Measurements from ENCODE around the gene AHRR. TPM values are rescaled to one million over a fixed set of nuclear protein-coding genes. Genes with fewer than 3 reads are reported as not detected.

The AHRR gene
- total RNA-seq, 1 experiment from 2014 or later, result 2.2 TPM

DNA sequence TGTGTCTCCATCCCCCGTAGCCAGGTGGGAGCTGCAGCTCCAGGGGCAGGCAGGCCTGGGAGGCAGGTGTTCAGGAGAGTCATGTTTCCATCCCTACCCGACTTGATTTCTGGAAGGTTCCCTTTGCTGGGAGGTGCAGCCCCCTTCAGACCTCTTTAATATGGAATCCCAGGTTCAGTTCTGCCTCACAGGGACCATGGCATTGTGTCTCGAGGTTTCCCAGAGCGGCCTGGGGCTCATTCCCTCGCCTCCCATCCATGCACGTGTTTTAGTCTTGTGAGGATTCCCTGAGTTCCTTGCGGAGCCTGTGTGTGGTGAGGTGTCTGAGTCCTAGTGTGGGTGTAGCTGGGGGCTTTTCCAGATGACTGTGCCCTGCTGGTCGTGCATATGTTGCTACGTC lies 16.5 kb upstream of the AHRR start:
- H3K27me3 ChIP-seq (ENCODE audit: insufficient read depth, low read length), result no peaks in the 10 kb centered on the region
- no peak overlapping the region for H3K23ac ChIP-seq (ENCODE audit: insufficient read length, low read depth, low read length)
- H2BK5ac ChIP-seq (ENCODE audit: insufficient read length, low read length), result no peak overlapping the region
- Mint-ChIP-seq H3K4me3 (no peak overlapping the region), H3K27ac (peak overlapping the region in 2 of 3 experiments; percentile 40 to 74; a peak in 2 of 7 replicates), H3K27me3 (ENCODE audit: low read depth) (no peaks in the 10 kb centered on the region), H3K9me3 (no peaks in the 10 kb centered on the region), H3K36me3 (ENCODE audit: insufficient read depth in 1 of 3, low read depth in 3 of 3) (peaks cover 2 to 24% (median 19%) of the 10 kb centered on the region in 3 experiments; a peak in 6 of 7 replicates), H3K4me1 (peaks cover 26 to 39% of the 10 kb centered on the region in 2 experiments)
- no peak overlapping the region for H3K9ac ChIP-seq (ENCODE audit: extremely low read depth, insufficient read length, low read length)
- H4K20me1 ChIP-seq (ENCODE audit: control insufficient read depth, insufficient read depth, insufficient read length), result no peaks in the 10 kb centered on the region
- H3K23me2 ChIP-seq (ENCODE audit: insufficient read length, low read depth, low read length, poor library complexity, severe bottlenecking), result no peaks in the 10 kb centered on the region
- no peak overlapping the region for H4K5ac ChIP-seq (ENCODE audit: insufficient read length, low read depth, low read length)
- WGBS (ENCODE audit: extremely low coverage, insufficient read length, low lambda C conversion rate), result no CpG with 5 or more reads among the region's 9 CpGs
- H2BK15ac ChIP-seq (ENCODE audit: low read depth, low read length), result no peak overlapping the region
- no peak overlapping the region for H3K27ac ChIP-seq (ENCODE audit: insufficient read length, low read depth, low read length)
- H3K4me2 ChIP-seq (ENCODE audit: insufficient read depth, insufficient read length, low read length), result no peak overlapping the region
- no peak overlapping the region for H3T11ph ChIP-seq (ENCODE audit: low read length)
- TF ChIP-seq, protein P1, sequence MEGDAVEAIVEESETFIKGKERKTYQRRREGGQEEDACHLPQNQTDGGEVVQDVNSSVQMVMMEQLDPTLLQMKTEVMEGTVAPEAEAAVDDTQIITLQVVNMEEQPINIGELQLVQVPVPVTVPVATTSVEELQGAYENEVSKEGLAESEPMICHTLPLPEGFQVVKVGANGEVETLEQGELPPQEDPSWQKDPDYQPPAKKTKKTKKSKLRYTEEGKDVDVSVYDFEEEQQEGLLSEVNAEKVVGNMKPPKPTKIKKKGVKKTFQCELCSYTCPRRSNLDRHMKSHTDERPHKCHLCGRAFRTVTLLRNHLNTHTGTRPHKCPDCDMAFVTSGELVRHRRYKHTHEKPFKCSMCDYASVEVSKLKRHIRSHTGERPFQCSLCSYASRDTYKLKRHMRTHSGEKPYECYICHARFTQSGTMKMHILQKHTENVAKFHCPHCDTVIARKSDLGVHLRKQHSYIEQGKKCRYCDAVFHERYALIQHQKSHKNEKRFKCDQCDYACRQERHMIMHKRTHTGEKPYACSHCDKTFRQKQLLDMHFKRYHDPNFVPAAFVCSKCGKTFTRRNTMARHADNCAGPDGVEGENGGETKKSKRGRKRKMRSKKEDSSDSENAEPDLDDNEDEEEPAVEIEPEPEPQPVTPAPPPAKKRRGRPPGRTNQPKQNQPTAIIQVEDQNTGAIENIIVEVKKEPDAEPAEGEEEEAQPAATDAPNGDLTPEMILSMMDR (conservative IDR thresholded peaks at IDR 0.05), result no peak
- no peak overlapping the region for H3K18ac ChIP-seq (ENCODE audit: insufficient read length, low read depth, low read length)
- no peak overlapping the region for H2BK120ac ChIP-seq (ENCODE audit: low read depth, low read length, poor library complexity, severe bottlenecking)
- H2AFZ ChIP-seq (ENCODE audit: low read length), result no peak overlapping the region
- H2BK12ac ChIP-seq (ENCODE audit: insufficient read length, low read depth, low read length), result no peak overlapping the region
- no peak overlapping the region for H3K14ac ChIP-seq (ENCODE audit: insufficient read depth, low read length)
- no peak for DNase-seq
- no peak overlapping the region for H3K4ac ChIP-seq (ENCODE audit: low read depth, low read length)
- no peaks in the 10 kb centered on the region; the same call in 1 of the 2 replicates for H3K4me1 ChIP-seq (ENCODE audit: insufficient read depth, low read length)
- no peaks in the 10 kb centered on the region for H3K9me3 ChIP-seq (ENCODE audit: control insufficient read depth, low read depth, low read length)
- no peak overlapping the region for H4K8ac ChIP-seq (replicated peaks; ENCODE audit: insufficient read length, low read depth, low read length)
- H3K79me2 ChIP-seq (ENCODE audit: insufficient read depth, low read length), result no peaks in the 10 kb centered on the region; the same call in 1 of the 2 replicates
- no peak overlapping the region for H2AK5ac ChIP-seq (ENCODE audit: insufficient read length, low read length)
- no peak overlapping the region for H3K56ac ChIP-seq (ENCODE audit: insufficient read length, low read depth, low read length)
- no peak overlapping the region for H4K91ac ChIP-seq (ENCODE audit: insufficient read length, low read depth, low read length)
- H3K79me1 ChIP-seq (ENCODE audit: insufficient read depth, low read depth, low read length, poor library complexity, severe bottlenecking), result no peaks in the 10 kb centered on the region
- H2BK20ac ChIP-seq (ENCODE audit: low read depth, low read length, poor library complexity, severe bottlenecking), result no peak overlapping the region
